ENCODE data around the gene GOPC. TPM values are rescaled to one million over a fixed set of nuclear protein-coding genes. Genes with fewer than 3 reads are reported as not detected.
"Not testable (repeated sequence)": the region's sequence is repeated elsewhere in the genome, so short reads cannot be mapped to it uniquely, and the experiment has no call there.

GOPC gene
- total RNA-seq, 1 experiment from 2014 or later = 54.2 TPM

GRCh38 chr6:117531809-117532725 lies 70.2 kb downstream of the GOPC start:
- H3K4me1 ChIP-seq (replicated peaks) = peaks cover 9% of the 10 kb centered on the region
- peaks cover 54% of the 10 kb centered on the region for H3K36me3 ChIP-seq
- H3K4me3 ChIP-seq = no peak overlapping the region
- no peak for DNase-seq (ENCODE audit: low read depth in 1 of 2, low spot score in 2 of 2)
- H3K27ac ChIP-seq = no peak overlapping the region
- no peaks in the 10 kb centered on the region for H3K9me3 ChIP-seq (replicated peaks)
- no peaks in the 10 kb centered on the region for H3K27me3 ChIP-seq (replicated peaks)

GRCh38 chr6:117531346-117531745 lies 71.0 kb downstream of the GOPC start:
- Histone ChIP-seq H3K4me1 (replicated peaks) (peaks cover 6% of the 10 kb centered on the region), H3K4me3 (no peak overlapping the region), H3K27ac (no peak overlapping the region), H3K36me3 (peaks cover 53% of the 10 kb centered on the region), H3K9me3 (replicated peaks) (no peaks in the 10 kb centered on the region), H3K27me3 (replicated peaks) (no peaks in the 10 kb centered on the region)
- DNase-seq (ENCODE audit: low read depth in 1 of 2, low spot score in 2 of 2) = no peak

GRCh38 chr6:117530467-117531242 lies 71.7 kb downstream of the GOPC start:
- Histone ChIP-seq H3K9me3 (replicated peaks) (no peaks in the 10 kb centered on the region), H3K36me3 (peaks cover 51% of the 10 kb centered on the region), H3K27ac (no peak overlapping the region), H3K4me1 (replicated peaks) (no peaks in the 10 kb centered on the region; the same call in 1 of the 2 replicates), H3K27me3 (replicated peaks) (no peaks in the 10 kb centered on the region), H3K4me3 (no peak overlapping the region)
- DNase-seq (ENCODE audit: low read depth in 1 of 2, low spot score in 2 of 2) = no peak

DNA sequence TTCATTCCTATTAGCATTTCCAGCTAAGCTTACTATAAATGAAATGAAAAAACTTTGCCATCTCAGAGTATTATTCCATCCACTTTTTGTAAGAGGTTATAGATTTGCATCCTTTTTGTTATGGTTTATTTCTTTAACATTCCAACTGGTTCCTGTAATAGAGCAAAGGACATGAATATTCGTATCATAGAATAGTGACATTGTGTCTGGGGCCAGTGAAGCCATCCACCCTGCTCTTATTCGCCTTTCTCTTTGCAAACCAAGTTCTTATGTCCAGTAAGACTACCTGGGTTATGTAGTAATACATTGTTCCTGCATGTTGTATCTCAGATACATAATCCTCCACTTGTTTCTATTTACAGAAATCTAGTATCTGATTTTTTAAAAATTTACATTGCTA lies 76.7 kb downstream of the GOPC start:
- H3K4me3 ChIP-seq = no peak overlapping the region
- H3K4me1 ChIP-seq (replicated peaks) = no peaks in the 10 kb centered on the region
- H3K9me3 ChIP-seq (replicated peaks) = no peaks in the 10 kb centered on the region

DNA sequence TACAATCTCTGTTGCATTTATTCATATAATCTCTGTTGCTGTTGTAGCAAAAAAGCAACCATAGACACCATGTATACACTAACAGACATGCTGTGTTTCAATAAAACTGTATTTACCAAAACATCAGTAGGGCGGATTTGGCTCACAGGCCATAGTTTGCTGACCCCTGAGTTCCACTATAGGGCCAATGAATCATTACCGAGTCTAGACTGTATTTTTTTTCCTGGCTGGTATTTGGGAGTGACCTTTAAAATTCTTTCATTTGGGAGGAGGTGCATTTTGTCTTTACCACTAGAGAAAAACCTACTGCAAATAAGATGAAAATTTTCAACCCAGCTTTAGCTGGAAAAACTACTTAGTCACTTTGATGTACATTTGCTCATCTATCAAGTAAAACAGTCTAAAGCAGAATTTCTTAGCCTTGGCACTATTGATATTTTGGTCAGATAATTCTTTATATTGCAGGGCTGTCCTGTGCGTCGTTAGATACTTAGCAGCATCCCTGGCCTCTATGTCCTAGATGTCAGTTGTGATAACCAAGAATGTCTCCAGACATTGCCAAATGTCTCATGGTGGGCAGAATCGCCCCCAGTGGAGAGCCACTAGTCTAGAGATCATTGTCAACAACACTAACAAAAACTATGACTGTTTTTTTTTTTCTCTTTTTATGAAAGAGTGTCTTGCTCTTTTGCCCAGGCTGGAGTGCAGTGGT lies 80.4 kb downstream of the GOPC start:
- no peaks in the 10 kb centered on the region for H3K27me3 ChIP-seq (replicated peaks)
- H3K9me3 ChIP-seq (replicated peaks) = no peaks in the 10 kb centered on the region
- no peak overlapping the region for H3K27ac ChIP-seq
- H3K4me3 ChIP-seq = no peak overlapping the region
- no peak for DNase-seq (ENCODE audit: low read depth in 1 of 2, low spot score in 2 of 2)
- H3K36me3 ChIP-seq = peaks cover 38% of the 10 kb centered on the region
- no peaks in the 10 kb centered on the region for H3K4me1 ChIP-seq (replicated peaks)

More for the DNA sequence above, 76.7 kb downstream of the GOPC start:
- Histone ChIP-seq H3K27me3 (replicated peaks) (no peaks in the 10 kb centered on the region), H3K27ac (no peak overlapping the region), H3K36me3 (peaks cover 35% of the 10 kb centered on the region)
- no peak for DNase-seq (ENCODE audit: low read depth in 1 of 2, low spot score in 2 of 2)

- Histone ChIP-seq H3K9me3 (replicated peaks) (no peaks in the 10 kb centered on the region), H3K4me1 (replicated peaks) (no peaks in the 10 kb centered on the region), H3K4me3 (no peak overlapping the region), H3K27me3 (replicated peaks) (no peaks in the 10 kb centered on the region), H3K36me3 (peaks cover 32% of the 10 kb centered on the region), H3K27ac (no peak overlapping the region)
- no peak for DNase-seq (ENCODE audit: low read depth in 1 of 2, low spot score in 2 of 2)
Measured at GRCh38 chr6:117520603-117521395, 81.5 kb downstream of the GOPC start.

GRCh38 chr6:117518870-117519269 lies 83.4 kb downstream of the GOPC start:
- H3K36me3 ChIP-seq = peaks cover 24% of the 10 kb centered on the region
- H3K27ac ChIP-seq = no peak overlapping the region
- peaks cover 10% of the 10 kb centered on the region for H3K4me1 ChIP-seq (replicated peaks)
- H3K4me3 ChIP-seq = no peak overlapping the region
- no peak for DNase-seq (ENCODE audit: low read depth in 1 of 2, low spot score in 2 of 2)
- H3K27me3 ChIP-seq (replicated peaks) = no peaks in the 10 kb centered on the region
- H3K9me3 ChIP-seq (replicated peaks) = no peaks in the 10 kb centered on the region

DNA sequence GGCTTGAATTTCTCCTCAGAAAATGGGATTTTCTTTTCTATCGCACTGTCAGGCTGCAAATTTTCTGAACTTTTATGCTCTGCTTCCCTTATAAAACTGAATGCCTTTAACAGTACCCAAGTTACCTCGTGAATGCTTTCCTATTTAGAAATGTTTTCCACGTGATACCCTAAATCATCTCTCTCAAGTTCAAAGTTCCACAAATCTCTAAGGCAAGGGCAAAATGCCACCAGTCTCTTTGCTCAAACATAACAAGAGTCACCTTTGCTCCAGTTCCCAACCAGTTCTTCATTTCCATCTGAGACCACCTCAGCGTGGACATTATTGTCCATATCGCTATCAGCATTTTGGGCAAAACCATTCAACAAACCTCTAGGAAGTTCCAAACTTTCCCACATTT lies 84.3 kb downstream of the GOPC start:
- Histone ChIP-seq H3K4me1 (replicated peaks) (peaks cover 14% of the 10 kb centered on the region), H3K36me3 (peaks cover 28% of the 10 kb centered on the region)
- not testable (repeated sequence) for H3K9me3 ChIP-seq (replicated peaks); H3K4me3 ChIP-seq; H3K27me3 ChIP-seq (replicated peaks); H3K27ac ChIP-seq; DNase-seq (ENCODE audit: low read depth in 1 of 2, low spot score in 2 of 2)

DNA sequence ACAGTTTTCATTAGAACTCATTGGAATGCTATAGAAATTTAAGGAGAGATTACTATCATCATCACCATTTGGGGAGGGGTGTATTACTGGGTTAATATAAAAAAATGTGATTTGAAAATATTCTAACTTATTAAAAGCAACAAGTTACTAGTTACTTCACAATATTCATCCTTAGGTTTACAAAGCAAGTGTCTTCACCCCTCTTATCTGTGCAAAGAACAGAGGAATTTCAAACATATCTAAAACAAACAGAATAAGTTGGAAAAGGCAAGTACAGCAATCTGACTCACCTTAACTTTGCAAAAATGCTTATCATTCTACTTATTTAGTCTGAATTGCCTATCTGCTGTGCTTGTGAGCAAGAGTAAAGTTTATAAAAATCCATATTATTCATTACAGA lies 87.0 kb downstream of the GOPC start:
- Histone ChIP-seq H3K36me3 (peaks cover 17% of the 10 kb centered on the region), H3K9me3 (replicated peaks) (no peaks in the 10 kb centered on the region), H3K27me3 (replicated peaks) (no peaks in the 10 kb centered on the region), H3K4me3 (no peak overlapping the region), H3K4me1 (replicated peaks) (peaks cover 27% of the 10 kb centered on the region), H3K27ac (no peak overlapping the region)
- no peak for DNase-seq (ENCODE audit: low read depth in 1 of 2, low spot score in 2 of 2)

DNA sequence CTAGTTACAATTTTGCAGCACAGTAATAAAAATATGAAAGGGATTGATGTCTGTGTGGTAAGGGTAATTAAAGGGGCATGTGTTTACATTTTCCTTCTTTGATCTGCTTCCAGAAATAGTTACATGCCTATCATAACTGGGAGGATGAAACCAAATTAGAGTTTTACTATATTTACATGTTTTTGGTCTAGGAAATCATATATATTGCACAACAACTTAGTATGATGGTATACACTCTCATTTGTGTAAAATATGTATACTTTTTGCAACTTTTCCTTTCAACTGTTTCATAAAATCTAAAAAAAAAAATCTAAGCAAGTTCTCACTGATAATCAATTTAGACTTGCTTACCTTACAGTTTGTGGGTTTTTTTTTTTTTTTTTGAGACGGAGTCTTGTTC lies 87.7 kb downstream of the GOPC start:
- H3K4me3 ChIP-seq = no peak overlapping the region
- no peaks in the 10 kb centered on the region for H3K9me3 ChIP-seq (replicated peaks)
- H3K4me1 ChIP-seq (replicated peaks) = peaks cover 31% of the 10 kb centered on the region
- no peak for DNase-seq (ENCODE audit: low read depth in 1 of 2, low spot score in 2 of 2)
- H3K27me3 ChIP-seq (replicated peaks) = no peaks in the 10 kb centered on the region
- H3K27ac ChIP-seq = no peak overlapping the region
- peaks cover 22% of the 10 kb centered on the region for H3K36me3 ChIP-seq

GRCh38 chr6:117513778-117514365 lies 88.4 kb downstream of the GOPC start:
- Histone ChIP-seq H3K4me3 (no peak overlapping the region), H3K36me3 (peaks cover 29% of the 10 kb centered on the region), H3K27me3 (replicated peaks) (no peaks in the 10 kb centered on the region), H3K27ac (no peak overlapping the region), H3K4me1 (replicated peaks) (peaks cover 31% of the 10 kb centered on the region), H3K9me3 (replicated peaks) (no peaks in the 10 kb centered on the region)
- no peak for DNase-seq (ENCODE audit: low read depth in 1 of 2, low spot score in 2 of 2)

DNA sequence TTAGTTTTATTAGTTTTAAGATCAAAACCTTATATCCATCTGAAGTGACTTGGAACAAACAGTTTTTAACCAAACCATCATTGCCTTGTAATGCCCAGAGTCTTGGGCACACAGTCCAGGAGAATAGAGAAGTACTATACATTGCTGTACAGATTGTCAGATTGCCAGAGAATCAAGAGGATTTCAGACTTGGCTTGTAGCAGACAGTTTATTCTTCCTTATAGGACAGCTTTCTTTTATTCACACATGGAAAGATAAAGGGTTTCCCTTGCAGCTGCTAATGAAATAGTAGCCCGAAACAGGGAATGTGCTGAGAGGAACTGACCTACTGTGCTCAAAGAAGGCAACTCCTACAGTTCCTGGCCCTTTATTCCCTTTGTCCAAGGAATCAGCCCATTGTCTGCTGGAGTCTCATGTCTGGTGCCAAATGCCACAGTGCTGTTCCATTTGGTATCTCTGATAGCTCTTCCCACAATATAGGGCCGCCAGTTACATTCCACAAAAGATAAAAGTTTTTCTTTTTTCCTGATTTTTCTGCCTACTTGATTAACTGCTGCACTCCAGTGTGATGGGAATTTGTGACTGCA lies 89.2 kb downstream of the GOPC start:
- Histone ChIP-seq H3K4me1 (replicated peaks) (peaks cover 31% of the 10 kb centered on the region), H3K27me3 (replicated peaks) (no peaks in the 10 kb centered on the region), H3K9me3 (replicated peaks) (no peaks in the 10 kb centered on the region), H3K4me3 (no peak overlapping the region), H3K27ac (no peak overlapping the region), H3K36me3 (peaks cover 34% of the 10 kb centered on the region)
- no peak for DNase-seq (ENCODE audit: low read depth in 1 of 2, low spot score in 2 of 2)

All from SJSA1 (cell line).